ENCODE results near the gene MBP.

Gene MBP

GRCh38 chr18:77007251-77007650, 125.3 kb downstream of the MBP start:
- no peak for DNase-seq (ENCODE audit: extremely low spot score)
- ChIA-PET CTCF (no interaction called here), POLR2A (no interaction called here)
- no peak for TF ChIP-seq SP1 (IDR thresholded peaks at IDR 0.05)
- no peak for TF ChIP-seq BHLHE40 (IDR thresholded peaks at IDR 0.05; ENCODE audit: borderline replicate concordance)
- TF ChIP-seq NFRKB (IDR thresholded peaks at IDR 0.05): no peak
- TF ChIP-seq SUZ12 (IDR thresholded peaks at IDR 0.05): no peak
- no peak for TF ChIP-seq HDGF (IDR thresholded peaks at IDR 0.05; ENCODE audit: borderline replicate concordance)
- TF ChIP-seq ELF4 (IDR thresholded peaks at IDR 0.05): no peak
- TF ChIP-seq ZNF384 (IDR thresholded peaks at IDR 0.05): no peak
- no peak for TF ChIP-seq LEF1 (IDR thresholded peaks at IDR 0.05; ENCODE audit: borderline replicate concordance)
- TF ChIP-seq CTBP1 (IDR thresholded peaks at IDR 0.05; ENCODE audit: borderline replicate concordance): no peak
- TF ChIP-seq FOXM1 (IDR thresholded peaks at IDR 0.05; ENCODE audit: borderline replicate concordance): no peak
- TF ChIP-seq PKNOX1 (IDR thresholded peaks at IDR 0.05): no peak
- TF ChIP-seq L3MBTL2 (conservative IDR thresholded peaks at IDR 0.05): no peak
- no peak for TF ChIP-seq ARNT (IDR thresholded peaks at IDR 0.05)
- no peak for TF ChIP-seq TARDBP (IDR thresholded peaks at IDR 0.05)
- TF ChIP-seq FOXA1 (IDR thresholded peaks at IDR 0.05): no peak
- TF ChIP-seq FOXK2 (IDR thresholded peaks at IDR 0.05): no peak

- no peak for DNase-seq (ENCODE audit: extremely low spot score)
- ChIA-PET CTCF (no interaction called here), POLR2A (no interaction called here)
- TF ChIP-seq ZNF384 (IDR thresholded peaks at IDR 0.05) (no peak), FOXK2 (IDR thresholded peaks at IDR 0.05) (no peak), TARDBP (IDR thresholded peaks at IDR 0.05) (no peak), CTBP1 (IDR thresholded peaks at IDR 0.05; ENCODE audit: borderline replicate concordance) (no peak), FOXM1 (IDR thresholded peaks at IDR 0.05; ENCODE audit: borderline replicate concordance) (no peak), ELF4 (IDR thresholded peaks at IDR 0.05) (no peak)
Measured at GRCh38 chr18:77006305-77007175, 126.0 kb downstream of the MBP start.

DNA sequence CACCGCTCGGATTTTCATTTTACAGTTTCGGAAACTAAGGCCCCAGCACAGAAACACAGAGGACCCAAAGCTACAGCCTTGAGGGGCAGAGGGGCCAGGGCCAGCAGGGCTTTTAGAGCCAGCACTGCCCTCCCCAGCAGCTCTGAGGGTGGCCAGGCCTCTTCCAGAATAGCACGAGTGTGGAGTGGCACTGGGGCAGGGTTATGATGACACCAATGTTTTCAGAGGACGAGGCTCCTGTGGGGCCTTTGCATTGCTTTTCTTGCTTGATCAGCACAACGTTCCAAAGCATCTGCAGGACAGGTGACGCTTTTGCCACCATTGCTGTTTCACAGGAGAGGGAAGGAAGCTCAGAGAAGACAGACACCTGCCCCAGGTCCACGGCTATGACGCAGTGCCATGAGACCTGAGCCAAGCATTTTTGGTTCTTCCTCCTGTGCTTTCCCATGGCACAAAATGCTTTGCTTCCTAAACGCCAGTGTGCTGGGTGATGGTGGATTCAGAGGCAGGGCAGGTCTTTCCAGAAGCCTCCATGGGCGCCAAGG, 126.9 kb downstream of the MBP start:
- no peak for DNase-seq (ENCODE audit: extremely low spot score)
- POLR2A ChIA-PET: no interaction called here
- no peak for TF ChIP-seq NFRKB (IDR thresholded peaks at IDR 0.05)
- TF ChIP-seq SP1 (IDR thresholded peaks at IDR 0.05): no peak
- no peak for TF ChIP-seq FOXM1 (IDR thresholded peaks at IDR 0.05; ENCODE audit: borderline replicate concordance)
- no peak for TF ChIP-seq HDGF (IDR thresholded peaks at IDR 0.05; ENCODE audit: borderline replicate concordance)
- TF ChIP-seq FOXK2 (IDR thresholded peaks at IDR 0.05): no peak
- no peak for TF ChIP-seq L3MBTL2 (conservative IDR thresholded peaks at IDR 0.05)
- CTCF ChIA-PET: no interaction called here

DNA sequence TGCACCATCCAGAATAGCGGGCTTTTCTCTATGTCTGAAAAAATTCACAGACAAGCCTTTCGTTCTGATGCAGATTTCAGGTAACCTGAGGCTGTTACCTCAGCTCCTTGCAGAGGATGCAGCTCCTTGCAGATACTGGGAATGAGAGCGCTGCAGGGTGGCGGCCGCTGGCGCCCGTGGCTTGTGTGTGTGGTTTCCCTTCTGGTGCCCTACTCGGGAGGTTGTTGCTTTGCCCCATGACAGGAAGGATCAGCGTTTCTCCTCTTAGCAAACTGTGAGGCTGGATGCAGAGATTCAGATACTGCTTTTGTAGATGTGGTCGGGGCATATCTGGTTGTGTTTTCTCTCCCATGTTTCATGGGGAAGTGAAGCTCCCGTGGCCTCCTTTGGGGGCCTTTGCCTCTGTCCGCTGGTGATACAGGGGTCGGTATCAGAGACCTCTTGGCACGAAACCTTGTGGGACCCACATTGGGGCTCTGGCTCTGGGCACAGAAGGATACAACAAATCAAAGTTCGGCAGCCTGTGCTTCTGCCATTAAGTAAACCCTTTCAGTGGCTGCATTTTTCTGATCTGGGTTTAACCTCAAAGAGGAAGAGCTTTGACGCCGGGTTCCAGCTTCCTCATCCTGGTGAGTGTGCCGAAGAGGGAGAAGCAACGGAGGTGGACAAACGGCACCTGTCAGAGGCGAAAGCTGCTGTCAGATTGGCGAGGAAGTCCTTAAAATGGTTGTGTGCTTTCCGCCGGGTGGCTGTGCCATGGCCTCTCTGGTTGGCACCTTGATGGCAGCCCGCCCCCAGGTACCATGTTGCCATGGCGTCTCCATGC, 127.8 kb downstream of the MBP start:
- ChIA-PET POLR2A (no interaction called here), CTCF (no interaction called here)
- DNase-seq (ENCODE audit: extremely low spot score): no peak
- TF ChIP-seq PKNOX1 (IDR thresholded peaks at IDR 0.05): no peak
- no peak for TF ChIP-seq BHLHE40 (IDR thresholded peaks at IDR 0.05; ENCODE audit: borderline replicate concordance)
- no peak for TF ChIP-seq SUZ12 (IDR thresholded peaks at IDR 0.05)
- no peak for TF ChIP-seq FOXM1 (IDR thresholded peaks at IDR 0.05; ENCODE audit: borderline replicate concordance)
- no peak for TF ChIP-seq ELF4 (IDR thresholded peaks at IDR 0.05)
- TF ChIP-seq L3MBTL2 (conservative IDR thresholded peaks at IDR 0.05): no peak
- TF ChIP-seq SP1 (IDR thresholded peaks at IDR 0.05): no peak
- no peak for TF ChIP-seq ZNF384 (IDR thresholded peaks at IDR 0.05)
- no peak for TF ChIP-seq HDGF (IDR thresholded peaks at IDR 0.05; ENCODE audit: borderline replicate concordance)
- TF ChIP-seq NFRKB (IDR thresholded peaks at IDR 0.05): no peak
- TF ChIP-seq CTBP1 (IDR thresholded peaks at IDR 0.05; ENCODE audit: borderline replicate concordance): no peak
- TF ChIP-seq FOXK2 (IDR thresholded peaks at IDR 0.05): no peak
- no peak for TF ChIP-seq ARNT (IDR thresholded peaks at IDR 0.05)
- no peak for TF ChIP-seq FOXA1 (IDR thresholded peaks at IDR 0.05)
- TF ChIP-seq LEF1 (IDR thresholded peaks at IDR 0.05; ENCODE audit: borderline replicate concordance): no peak
- no peak for TF ChIP-seq TARDBP (IDR thresholded peaks at IDR 0.05)

GRCh38 chr18:77003316-77003715, 129.3 kb downstream of the MBP start:
- ChIA-PET CTCF (no interaction called here), POLR2A (no interaction called here)
- DNase-seq (ENCODE audit: extremely low spot score): no peak
- TF ChIP-seq LEF1 (IDR thresholded peaks at IDR 0.05; ENCODE audit: borderline replicate concordance) (no peak), BHLHE40 (IDR thresholded peaks at IDR 0.05; ENCODE audit: borderline replicate concordance) (no peak), FOXA1 (IDR thresholded peaks at IDR 0.05) (no peak), PKNOX1 (IDR thresholded peaks at IDR 0.05) (no peak), SP1 (IDR thresholded peaks at IDR 0.05) (no peak), ELF4 (IDR thresholded peaks at IDR 0.05) (no peak), CTBP1 (IDR thresholded peaks at IDR 0.05; ENCODE audit: borderline replicate concordance) (no peak), FOXK2 (IDR thresholded peaks at IDR 0.05) (no peak)
